Left colon (tissue), 2 donors: ENCODE data around the gene POLR2H. TPM values are rescaled to one million over a fixed set of nuclear protein-coding genes. Genes with fewer than 3 reads are reported as not detected.

Source experiments
- ATAC-seq: fragments of 200-7000 bp; cut with Tn5 transposase; one replicate; pipeline ENCODE4 v1.9.1; 2020; ENCODE audit warnings: mild to moderate bottlenecking, moderate library complexity
- DNase-seq, 2 donors: peaks; one replicate each; pipeline ENCODE4 v3.0.0-alpha.2; 2020
- intact Hi-C, 2 donors: fragments of 100-400 bp; cut with DNase I in 1 of 2; cut with micrococcal nuclease in 1 of 2; formaldehyde crosslinking; loops; one replicate each; pipeline versions ENCODE4 v1.11.2 to v1.14.0; 2022; cut with DNase I, micrococcal nuclease
- total RNA-seq, 2 donors: library from RNA; stranded (reverse); fragmentation: NEBNext Ultra II Directional; extraction: Animal tissue kit (Norgen Biotek cat#: 25700); gene quantifications; one replicate each; pipeline ENCODE4 v1.2.1, GENCODE V29; 2021
- donor health status: DM: no; HTN: no; CAD: no.
- donor health status: DM: yes; HTN: yes; CAD: no.

The POLR2H gene
- total RNA-seq, 2 donors from 2014 or later: 96.7 to 96.8 TPM

DNA sequence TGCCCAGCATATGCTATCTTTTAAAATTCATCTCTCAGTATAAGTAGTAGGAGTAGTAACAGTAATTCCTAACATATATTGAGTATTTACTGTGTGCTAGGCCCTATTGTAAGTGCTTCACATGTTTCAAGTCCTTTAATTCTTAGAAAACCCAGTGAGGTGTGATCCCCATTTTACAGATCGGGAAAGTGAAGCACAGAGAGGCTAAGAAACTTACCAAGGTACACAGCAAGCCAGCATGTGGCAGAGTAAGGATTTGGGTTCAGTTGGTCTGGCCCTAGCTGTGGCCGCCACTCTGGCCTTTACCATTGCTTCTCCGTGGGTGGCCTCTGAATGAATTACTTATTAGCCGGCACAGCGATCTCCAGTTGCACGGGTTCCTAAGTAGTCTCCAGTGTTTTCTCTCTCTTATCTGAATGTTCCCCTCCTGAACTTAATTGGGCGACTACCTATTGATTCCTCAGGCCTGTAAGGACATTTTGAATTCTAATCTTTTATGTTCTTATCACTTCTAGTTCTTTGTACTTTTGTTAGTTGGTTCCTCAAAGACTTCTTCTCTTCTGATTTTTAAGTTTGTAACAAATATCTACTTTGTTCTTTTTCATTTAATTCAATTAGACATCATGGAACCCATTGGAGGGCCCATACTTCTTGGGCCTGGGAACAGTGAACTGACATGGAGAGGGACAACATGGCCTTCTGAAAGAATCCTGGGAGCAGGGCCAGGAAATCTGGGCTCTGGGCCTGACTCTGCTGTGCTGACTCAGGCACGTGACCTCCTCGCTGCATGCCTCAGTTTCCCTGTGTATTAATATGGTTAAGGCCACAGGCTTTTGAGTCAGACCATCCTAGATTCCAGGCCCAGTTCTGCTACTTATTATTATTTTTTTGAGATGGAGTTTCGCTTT lies 11.7 kb upstream of the POLR2H start:
- ATAC-seq (no peak), DNase-seq (no peak)
- intact Hi-C loops: no loop called here

DNA sequence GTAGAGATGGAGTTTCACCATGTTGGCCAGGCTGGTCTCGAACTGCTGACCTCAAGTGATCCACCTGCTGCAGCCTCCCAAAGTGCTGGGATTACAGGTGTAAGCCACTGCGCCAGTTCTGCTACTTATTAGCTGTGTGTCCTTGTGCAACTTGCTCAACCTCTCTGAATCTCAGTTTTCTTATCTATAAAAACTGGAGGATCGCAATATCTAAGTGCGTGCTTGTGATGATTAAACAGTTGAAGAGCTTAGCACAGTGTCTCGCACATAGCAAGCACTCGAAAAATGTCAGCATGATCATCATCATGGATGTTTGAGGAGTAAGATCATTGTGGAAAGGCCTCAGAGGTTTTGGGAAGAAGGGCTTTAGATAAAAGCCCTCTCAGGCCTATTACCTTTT lies 10.9 kb upstream of the POLR2H start:
- ATAC-seq (no peak), DNase-seq (no peak)
- intact Hi-C loops: no loop called here

DNA sequence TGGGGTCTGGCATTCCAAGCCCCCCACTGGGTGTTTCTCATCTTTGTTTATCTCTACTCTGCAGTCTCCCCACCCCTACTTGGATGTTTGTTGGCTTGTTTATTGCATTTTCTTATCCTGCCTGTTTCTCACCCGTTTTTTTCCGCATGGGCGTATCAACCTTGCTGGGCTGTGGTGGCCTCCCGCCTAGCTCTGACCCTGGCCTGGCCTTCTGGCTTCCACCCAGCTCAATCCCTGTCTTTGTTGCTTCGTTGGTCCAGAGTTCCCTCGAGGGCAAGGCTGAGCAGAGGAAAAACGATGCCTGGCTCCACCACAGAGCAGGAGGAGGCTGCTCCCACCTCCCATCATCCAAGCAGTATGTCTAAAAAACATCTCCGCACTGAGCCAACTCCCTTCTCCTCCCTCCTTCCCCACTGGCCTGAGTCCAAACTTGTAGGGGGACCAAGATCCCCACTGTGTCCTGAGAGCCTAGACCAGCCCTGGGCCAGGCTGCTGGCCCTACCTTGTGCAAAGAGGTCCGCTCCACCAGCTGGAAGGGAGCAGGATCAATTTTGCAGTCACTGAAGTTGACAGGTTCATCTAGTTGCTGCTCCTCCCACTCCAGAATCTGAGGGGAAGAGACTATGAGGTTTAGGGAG lies 9.9 kb upstream of the POLR2H start:
- ATAC-seq: peak; percentile 12
- intact Hi-C loops: no loop called here
- no peak for DNase-seq

DNA sequence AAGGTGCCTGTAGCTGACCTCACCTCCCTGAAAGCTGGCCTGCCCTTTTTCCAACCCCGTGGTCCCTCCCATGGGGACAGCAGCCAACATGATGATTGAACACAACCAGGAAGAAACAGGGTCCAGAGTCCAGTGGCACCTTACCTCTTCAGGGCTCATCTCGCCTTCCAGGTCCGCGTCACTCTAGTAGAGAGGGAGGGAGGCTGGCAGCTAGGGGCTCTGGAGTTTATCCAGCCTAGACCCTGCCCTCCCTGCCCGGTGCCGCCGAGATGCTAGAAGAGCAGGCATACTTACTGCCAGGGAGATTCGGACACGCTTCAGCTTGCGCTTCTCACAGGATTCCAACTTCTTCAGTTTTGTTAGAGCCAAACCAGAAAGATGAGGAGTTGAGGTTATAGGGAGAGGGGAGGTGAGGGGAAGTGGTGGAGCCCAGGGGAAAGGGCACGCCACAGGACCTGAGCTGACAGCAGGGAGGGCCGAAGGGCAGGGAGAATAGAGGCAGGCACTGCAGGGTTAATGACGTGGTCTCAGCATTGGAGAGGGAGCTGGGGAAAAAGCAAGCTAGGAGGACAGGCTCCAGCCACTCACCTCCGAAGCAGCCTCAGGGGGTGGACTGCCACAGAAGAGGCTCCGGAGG lies 9.2 kb upstream of the POLR2H start:
- peak; percentile 90 for ATAC-seq
- peak; percentile 87 to 93 for DNase-seq
- intact Hi-C loops: no loop called here

- intact Hi-C loops: no loop called here
- ATAC-seq (peak; percentile 2), DNase-seq (no peak)
Measured at GRCh38 chr3:184352897-184353545, 8.5 kb upstream of the POLR2H start.

DNA sequence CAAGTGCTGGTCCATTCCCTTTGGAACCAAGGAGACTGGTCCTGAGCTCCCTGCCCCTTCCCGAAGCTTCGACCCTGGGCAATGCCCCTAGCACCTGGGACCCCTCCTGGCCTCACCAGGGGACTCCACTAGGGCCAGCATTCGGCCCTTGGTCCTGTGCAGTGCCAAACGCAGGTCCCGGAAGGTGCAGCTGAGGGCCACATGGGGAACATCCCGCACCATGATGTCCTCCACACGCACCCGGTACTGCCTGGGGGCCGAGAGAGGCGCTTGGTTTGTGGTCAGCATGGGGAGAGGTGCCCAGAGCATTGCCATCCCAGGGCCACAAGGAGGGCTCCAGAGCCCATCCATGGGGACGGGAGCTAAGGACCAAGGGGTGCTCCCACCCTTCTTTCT lies 8.0 kb upstream of the POLR2H start:
- no peak for DNase-seq
- intact Hi-C loops: no loop called here
- no peak for ATAC-seq

DNA sequence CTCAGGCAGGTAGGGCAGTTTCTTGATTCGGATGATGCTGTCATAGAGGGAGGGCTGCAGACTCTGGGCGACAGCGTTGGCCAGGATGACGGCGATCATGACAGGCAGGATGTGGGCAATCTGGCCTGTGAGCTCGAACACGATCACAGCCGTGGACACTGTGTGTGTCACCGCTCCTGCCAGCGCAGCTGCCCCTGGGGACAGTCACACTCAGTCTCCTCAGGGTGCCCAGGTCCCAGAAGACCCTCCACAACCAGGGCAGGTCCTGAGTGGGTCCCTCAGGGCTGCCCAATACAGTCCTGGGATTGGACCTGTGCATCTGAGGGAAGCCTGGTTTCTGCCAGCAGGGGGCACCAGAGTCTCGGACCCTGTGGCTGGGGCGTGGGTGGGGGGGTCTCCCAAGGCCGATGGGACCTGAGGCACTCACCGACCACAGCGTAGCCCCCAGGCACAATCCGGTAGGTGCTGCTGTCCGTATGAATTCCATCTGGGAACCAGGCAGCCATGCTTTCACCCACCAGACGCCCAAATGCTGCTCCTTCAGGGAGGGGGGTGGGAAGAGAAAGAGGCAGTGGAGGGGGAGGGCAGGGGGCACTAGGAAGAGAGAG lies 7.3 kb upstream of the POLR2H start:
- intact Hi-C loops: no loop called here
- peak in 1 of 2 donors; percentile 80 for DNase-seq
- ATAC-seq: peak; percentile 18

DNA sequence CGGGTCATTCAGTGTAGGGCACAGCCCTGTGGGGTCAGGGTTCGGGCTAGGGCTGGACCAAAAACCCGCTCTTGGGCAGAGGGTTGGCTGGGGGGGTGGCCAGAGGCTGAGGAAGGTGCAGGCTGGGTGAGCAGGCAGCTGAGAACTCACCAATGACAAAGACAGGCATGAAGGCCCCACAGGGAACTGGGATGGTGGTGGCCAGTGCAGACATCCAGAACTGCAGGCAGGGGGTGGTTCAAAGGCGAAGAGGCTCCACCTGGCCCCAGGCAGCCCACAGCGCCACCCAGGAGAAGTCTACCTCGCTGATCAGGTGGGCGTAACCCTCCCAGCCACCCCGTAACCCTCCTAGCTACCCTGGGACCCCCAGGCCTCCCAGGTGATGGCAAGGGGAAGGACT lies 6.8 kb upstream of the POLR2H start:
- ATAC-seq: no peak
- DNase-seq: no peak
- intact Hi-C loops: no loop called here

DNA sequence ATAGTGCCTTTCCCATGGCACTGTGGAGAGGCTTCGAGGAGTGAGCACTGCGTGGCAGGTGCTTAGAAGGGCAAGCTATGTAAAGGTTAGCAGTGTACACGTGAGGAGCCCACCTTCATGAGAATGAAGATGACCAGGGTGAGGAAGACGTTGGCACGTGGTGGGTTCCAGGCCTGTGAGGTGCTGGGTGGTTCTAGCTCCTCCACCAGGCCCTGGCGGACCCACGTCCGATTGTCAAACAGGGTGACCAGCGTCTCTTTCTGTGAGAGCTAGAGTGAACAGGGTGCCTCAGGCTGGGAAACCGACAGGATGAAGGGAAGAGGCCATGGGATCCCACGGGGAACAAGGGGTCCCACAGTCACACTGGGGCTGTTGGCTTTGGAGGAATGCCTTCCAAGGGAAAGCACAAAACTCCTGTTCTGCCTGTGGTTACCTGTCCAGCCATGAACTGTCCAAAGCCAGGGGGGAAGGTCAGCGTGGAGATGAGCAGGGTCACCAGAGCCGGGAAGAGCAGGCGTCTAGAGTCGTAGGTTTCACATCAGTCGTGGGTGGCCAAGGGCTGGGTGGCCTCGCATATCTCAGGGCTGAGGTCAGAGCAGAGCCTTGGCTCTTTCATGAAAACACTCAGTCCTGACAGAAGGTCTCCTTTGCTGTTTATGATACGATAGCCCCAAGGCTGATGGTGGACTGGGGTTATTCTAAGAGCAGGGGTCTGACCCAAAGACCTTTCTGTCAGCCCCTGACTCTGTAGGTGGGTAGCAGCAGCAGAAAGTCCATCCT lies 6.1 kb upstream of the POLR2H start:
- no peak for ATAC-seq
- intact Hi-C loops: no loop called here
- DNase-seq: no peak

DNA sequence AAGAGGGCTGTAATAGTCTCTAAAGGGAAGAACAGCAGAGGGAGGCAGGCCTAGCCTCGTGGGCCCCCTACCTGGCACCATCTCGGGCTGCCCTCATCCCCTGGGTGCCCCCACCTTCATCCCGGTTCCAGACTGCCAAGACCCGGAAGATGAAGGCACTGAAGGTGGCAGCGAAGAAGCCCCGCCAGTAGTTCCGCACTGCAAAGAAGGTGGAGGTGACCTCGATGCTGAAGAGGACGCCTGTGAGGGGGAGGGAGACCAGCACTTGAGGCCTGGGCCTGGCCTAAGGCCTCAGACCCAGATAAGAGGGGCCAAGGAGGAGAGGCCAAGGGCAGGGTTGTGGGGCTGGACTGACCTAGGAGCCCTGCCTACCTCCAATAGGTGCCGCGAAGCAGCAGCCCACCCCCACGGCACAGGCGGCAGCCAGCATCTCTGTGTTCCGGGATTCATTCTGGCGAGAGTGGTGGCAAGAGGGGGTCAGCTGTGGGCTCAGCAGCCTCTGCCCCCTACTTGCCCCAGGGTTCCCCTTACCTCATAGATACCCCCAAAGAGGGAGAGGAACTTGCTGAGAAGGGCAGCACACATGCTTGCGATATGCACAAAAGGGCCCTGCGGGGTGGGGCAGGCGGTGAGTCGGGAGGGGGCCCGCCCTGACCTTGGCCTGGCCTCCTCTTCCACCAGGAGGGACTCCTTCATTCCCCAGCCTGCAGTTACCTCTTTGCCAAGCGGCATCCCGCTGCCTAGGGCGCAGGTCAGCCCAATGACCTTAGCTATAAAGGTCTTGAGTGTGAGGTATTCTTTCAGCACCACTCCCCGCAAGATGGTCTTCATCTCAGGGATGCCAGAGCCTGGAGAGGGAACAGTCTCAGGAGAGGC lies 4.0 kb upstream of the POLR2H start:
- ATAC-seq (no peak), DNase-seq (no peak)
- intact Hi-C loops: no loop called here

- intact Hi-C loops: no loop called here
- no peak for ATAC-seq
- DNase-seq: no peak
Measured at GRCh38 chr3:184358124-184358767, 3.3 kb upstream of the POLR2H start.

DNA sequence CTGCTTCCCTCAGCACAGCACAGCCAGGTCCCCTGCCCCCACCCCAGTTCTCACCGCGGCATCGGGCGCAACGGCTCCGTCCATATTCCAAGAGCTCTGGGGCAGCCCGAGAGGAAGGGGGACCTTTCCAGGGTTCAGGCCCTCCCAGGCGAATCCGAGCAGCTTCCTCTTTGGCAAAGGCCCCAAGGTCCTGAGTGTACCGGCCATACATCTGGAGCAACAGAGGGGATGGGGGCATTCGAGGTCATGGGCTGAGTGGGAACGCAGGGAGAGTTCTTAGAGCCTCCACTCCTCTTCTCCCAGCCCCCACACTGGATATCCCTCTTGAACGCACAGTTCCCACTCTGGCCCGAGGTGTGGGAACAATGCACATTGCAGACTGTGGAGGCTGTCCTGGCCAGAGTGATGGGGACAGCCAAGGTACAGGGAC lies 2.6 kb upstream of the POLR2H start:
- DNase-seq (no peak), ATAC-seq (no peak)
- intact Hi-C loops: no loop called here

GRCh38 chr3:184359610-184360009 lies 1.9 kb upstream of the POLR2H start:
- DNase-seq (no peak), ATAC-seq (no peak)
- intact Hi-C loops: no loop called here

DNA sequence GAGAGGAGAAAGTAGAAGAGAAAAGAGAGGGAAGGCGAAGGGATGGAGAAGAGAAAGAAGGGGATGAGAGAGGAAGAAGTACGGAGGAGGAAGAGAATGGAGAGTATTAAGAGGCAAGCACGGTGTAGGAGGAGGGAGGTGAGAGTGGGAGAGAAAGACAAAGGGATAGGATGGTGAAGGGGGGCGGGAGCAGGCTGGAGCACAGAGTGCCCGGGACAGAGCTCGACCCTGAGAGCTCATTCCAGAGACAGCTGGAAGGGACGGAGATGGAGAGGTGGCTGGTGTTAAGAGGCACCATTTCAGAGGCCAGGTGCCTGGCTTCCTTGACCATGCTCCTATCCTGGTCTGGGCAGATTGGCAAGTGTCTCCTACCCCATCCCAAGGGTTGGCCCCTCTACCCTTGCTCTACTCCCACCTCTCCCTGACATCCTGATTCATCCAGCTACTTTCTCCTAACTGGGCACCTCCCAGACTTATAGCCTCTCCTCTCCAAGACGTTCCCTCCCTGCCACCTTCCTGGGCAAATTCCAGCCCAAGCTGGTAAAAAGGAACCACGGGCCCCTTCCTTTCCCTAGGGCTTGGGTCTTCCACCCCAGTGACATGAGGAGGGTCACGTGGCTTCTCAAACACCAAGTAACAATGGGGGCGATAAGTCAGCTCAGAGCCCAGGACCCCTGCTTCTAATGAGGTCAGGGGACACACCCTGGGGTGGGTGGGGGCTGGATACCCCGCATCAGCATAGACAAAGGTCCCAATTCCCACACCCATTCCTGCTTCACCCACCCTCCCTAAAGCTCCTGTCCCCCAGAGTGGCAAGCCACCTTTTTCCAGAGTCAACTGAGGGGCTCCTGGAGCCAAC lies 1.2 kb upstream of the POLR2H start:
- ATAC-seq: no peak
- DNase-seq: no peak
- intact Hi-C loops: no loop called here

DNA sequence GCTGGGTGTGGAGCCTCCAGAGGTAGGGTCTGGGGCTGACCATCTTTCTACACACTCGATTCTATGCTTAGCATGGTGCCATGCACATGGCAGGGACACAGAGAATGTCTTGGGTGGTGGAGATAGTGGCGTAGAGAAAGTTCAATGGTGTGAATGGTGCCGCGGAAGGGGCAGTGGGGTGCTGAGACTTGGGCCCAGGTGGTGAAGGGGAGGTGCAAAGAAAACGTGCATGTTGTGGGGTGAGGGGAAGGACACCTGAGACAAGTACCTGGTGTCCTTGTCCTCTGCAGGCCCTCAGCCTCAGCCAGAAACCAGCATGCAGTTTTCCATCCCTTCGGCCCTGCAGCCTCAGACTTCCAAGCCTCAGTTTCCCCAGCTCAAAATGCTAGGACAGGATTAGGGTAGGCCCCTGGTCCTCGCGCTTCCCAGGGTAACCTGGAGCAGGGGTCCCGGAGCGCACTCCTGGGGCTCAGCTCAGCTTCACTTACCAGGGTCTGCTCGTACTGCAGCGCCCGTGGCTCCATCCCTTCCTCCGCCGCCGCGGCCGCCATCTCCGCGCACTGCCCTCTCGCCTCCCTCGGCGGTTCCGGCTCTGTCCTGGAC lies 480 bp upstream of the POLR2H start:
- intact Hi-C loops: no loop called here
- ATAC-seq (no peak), DNase-seq (no peak)
